Measurements from ENCODE around the gene NGDN. TPM values are rescaled to one million over a fixed set of nuclear protein-coding genes. Genes with fewer than 3 reads are reported as not detected.

Gene NGDN
- total RNA-seq, 6 experiments from 2014 or later: 22.6 to 29.9 (median 24.1) TPM

DNA sequence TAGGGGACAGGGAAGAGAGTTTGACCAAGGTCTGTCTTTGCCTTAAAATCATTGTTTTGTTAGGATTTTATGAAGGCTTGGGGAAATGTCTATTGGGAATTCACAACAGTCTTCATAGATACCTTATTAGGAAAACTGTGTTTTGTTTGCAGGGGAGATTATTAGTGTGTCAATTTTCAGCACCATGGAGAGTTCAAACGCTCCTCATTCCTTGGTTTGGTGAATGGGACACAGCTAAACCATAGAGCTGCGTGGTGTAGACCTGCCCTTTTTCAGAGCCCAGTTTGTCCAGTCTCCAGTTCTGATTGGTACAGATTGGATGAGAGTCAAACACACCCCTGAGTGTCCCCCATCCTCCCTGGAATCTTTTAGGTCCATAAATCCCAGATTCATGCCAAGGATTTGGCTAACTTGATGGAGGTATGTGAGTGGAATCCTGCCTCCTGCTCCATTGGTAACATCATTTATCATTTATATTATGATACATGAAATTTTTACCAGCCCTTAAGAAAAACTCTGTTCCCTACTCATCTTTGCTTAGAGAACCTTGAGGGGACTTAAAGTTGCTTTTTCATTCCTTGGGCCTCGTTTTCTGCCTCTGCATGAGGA, 12.0 kb downstream of the NGDN start:
- DNase-seq: peak; percentile 6
- TF ChIP-seq CTCF (IDR thresholded peaks at IDR 0.05): no peak; the same call in 1 of the 2 replicates
- no peak overlapping the region for H3K4me3 Mint-ChIP-seq
- H3K9me3 Mint-ChIP-seq: no peaks in the 10 kb centered on the region
- peaks cover 6% of the 10 kb centered on the region for H3K4me1 Mint-ChIP-seq (ENCODE audit: low read depth)
- no peaks in the 10 kb centered on the region for H3K27me3 Mint-ChIP-seq (ENCODE audit: insufficient read depth)
- no peak overlapping the region for H3K27ac Mint-ChIP-seq
- H3K36me3 Mint-ChIP-seq (ENCODE audit: low read depth): peaks cover 9% of the 10 kb centered on the region

DNA sequence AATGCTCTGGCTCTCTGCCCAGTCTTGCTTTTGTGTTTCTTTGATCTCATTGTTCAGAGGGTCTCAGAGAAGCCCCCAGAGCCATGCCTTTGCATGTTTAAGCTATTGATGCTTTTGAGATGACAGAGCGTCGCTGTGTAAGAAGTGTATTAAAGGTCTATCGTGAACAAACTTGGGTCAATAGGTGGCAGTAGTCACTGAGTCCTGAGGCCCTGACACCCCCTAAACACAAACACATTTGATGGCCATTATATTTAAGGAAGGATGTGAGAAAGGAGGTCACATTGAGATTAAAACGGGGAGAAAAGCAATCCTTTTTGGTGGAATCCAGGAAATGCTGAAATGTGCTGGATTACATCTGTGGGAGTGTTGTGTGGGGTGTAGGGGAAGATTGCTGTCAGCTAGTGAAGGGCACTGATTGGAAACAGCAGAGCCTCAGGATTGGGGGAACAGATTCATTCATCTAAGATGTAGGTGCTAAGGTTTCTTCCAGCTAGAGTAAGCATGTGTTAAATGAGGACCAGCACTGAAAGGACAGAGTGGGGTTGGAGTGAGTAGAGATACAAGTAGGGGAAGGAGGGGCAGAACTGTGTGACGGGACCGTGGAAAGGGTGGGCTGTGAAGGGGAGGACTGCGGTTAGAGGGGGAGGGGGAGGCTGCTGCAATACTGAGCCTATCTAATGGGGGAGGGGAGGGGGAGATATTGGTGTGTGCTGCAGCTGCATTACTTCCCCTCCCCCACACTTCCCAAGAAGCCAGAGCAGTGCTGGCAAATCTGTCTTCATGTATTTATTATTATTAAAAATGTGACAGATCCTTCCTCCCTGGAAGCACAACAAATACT, 12.7 kb downstream of the NGDN start:
- peaks cover 9% of the 10 kb centered on the region; the same call in 1 of the 2 replicates for H3K36me3 Mint-ChIP-seq (ENCODE audit: low read depth)
- no peaks in the 10 kb centered on the region for H3K9me3 Mint-ChIP-seq
- H3K4me3 Mint-ChIP-seq: no peak overlapping the region
- no peak overlapping the region for H3K27ac Mint-ChIP-seq
- no peaks in the 10 kb centered on the region for H3K27me3 Mint-ChIP-seq (ENCODE audit: insufficient read depth)
- H3K4me1 Mint-ChIP-seq (ENCODE audit: low read depth): peaks cover 6% of the 10 kb centered on the region
- DNase-seq: no peak
- peak; percentile 38; the same call in 1 of the 2 replicates for TF ChIP-seq CTCF (IDR thresholded peaks at IDR 0.05)

DNA sequence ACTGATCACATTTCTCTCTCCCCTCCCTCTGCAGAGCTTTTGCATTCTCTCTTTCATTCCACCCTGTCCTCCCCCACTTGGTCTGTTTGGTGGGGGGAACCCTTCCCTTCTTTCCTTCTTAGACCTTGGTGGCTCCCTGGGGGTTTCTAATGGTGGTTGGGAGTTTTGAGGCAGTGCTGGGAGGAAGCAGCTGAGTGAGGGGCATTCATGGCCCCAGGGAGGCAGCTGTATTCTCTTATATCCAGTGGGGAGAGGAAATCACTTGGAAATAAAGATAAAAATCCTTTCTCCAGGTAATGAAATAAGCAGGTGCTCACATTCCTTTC, 13.3 kb downstream of the NGDN start:
- no peak for DNase-seq
- no peaks in the 10 kb centered on the region for H3K9me3 Mint-ChIP-seq
- H3K36me3 Mint-ChIP-seq (ENCODE audit: low read depth): peaks cover 7% of the 10 kb centered on the region; the same call in 1 of the 2 replicates
- no peak overlapping the region for H3K4me3 Mint-ChIP-seq
- H3K27me3 Mint-ChIP-seq (ENCODE audit: insufficient read depth): no peaks in the 10 kb centered on the region
- peaks cover 6% of the 10 kb centered on the region for H3K4me1 Mint-ChIP-seq (ENCODE audit: low read depth)
- TF ChIP-seq CTCF (IDR thresholded peaks at IDR 0.05): no peak
- no peak overlapping the region for H3K27ac Mint-ChIP-seq

GRCh38 chr14:23483236-23483854, 13.8 kb downstream of the NGDN start:
- H3K27ac Mint-ChIP-seq: no peak overlapping the region
- H3K36me3 Mint-ChIP-seq (ENCODE audit: low read depth): peaks cover 5% of the 10 kb centered on the region; the same call in 1 of the 2 replicates
- no peaks in the 10 kb centered on the region for H3K9me3 Mint-ChIP-seq
- no peak for DNase-seq
- peak; percentile 69 for TF ChIP-seq CTCF (IDR thresholded peaks at IDR 0.05)
- no peak overlapping the region for H3K4me3 Mint-ChIP-seq
- H3K27me3 Mint-ChIP-seq (ENCODE audit: insufficient read depth): no peaks in the 10 kb centered on the region
- H3K4me1 Mint-ChIP-seq (ENCODE audit: low read depth): peaks cover 3% of the 10 kb centered on the region

DNA sequence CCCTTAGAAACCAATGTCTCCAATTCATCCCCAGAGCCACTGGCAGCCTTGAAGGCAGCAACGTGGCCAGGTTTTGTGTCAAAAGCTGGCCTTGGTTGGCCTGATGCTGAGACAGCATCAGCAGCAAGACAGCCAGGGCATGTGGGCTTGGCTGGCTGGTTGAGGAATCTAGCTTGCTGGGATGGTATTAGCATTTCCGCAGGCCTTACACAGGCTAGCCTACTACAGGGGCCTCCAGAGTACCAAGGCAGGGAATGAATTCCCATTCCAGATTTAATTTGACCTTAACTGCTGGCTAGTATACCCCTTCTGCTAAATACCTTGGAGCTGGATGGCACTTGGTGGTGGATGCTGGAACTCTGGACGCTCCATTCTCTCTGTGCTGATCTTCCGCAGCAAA, 15.8 kb downstream of the NGDN start:
- peaks cover 5% of the 10 kb centered on the region; the same call in 1 of the 2 replicates for H3K36me3 Mint-ChIP-seq (ENCODE audit: low read depth)
- no peaks in the 10 kb centered on the region for H3K27me3 Mint-ChIP-seq (ENCODE audit: insufficient read depth)
- no peaks in the 10 kb centered on the region for H3K4me1 Mint-ChIP-seq (ENCODE audit: low read depth)
- no peaks in the 10 kb centered on the region for H3K9me3 Mint-ChIP-seq
- no peak overlapping the region for H3K27ac Mint-ChIP-seq
- no peak for DNase-seq
- H3K4me3 Mint-ChIP-seq: no peak overlapping the region
- no peak for TF ChIP-seq CTCF (IDR thresholded peaks at IDR 0.05)
